Measurements from ENCODE around the gene PROX1. TPM values are rescaled to one million over a fixed set of nuclear protein-coding genes. Genes with fewer than 3 reads are reported as not detected.

Gene PROX1
- total and polyA plus RNA-seq, 9 of the 15 experiments (the other 6 are each of a cell fraction or from before 2014, with no cell fraction given): 0.14 to 0.22 TPM; not detected in 7

GRCh38 chr1:213940947-213941346 lies 46.8 kb upstream of the PROX1 start:
- Histone ChIP-seq H3K9me3 (replicated peaks; ENCODE audit: control insufficient read depth, insufficient read depth, low read depth, low read length) (no peaks in the 10 kb centered on the region), H3K4me3 (no peak overlapping the region), H3K4me2 (ENCODE audit: insufficient read depth, low read length) (no peak overlapping the region), H2AFZ (ENCODE audit: low read depth, low read length) (no peak overlapping the region), H3K36me3 (ENCODE audit: control insufficient read depth, insufficient read depth, low read length) (no peaks in the 10 kb centered on the region), H4K20me1 (replicated peaks; ENCODE audit: control insufficient read depth, insufficient read depth, low read length) (no peaks in the 10 kb centered on the region), H3K9me1 (ENCODE audit: control insufficient read depth, insufficient read depth, low read length) (no peaks in the 10 kb centered on the region), H3K27me3 (ENCODE audit: control insufficient read depth in 2 of 2, insufficient read depth in 2 of 2, low read length in 2 of 2) (no peaks in the 10 kb centered on the region; a peak in 1 of 5 replicates), H3K9ac (ENCODE audit: insufficient read depth in 1 of 2, low read depth in 2 of 2, low read length in 2 of 2) (no peak overlapping the region), H3K27ac (ENCODE audit: extremely low read depth, low read depth, low read length) (no peak overlapping the region), H3K79me2 (ENCODE audit: control insufficient read depth, insufficient read depth, low read length) (no peaks in the 10 kb centered on the region), H3K4me1 (replicated peaks in 1 of 2; ENCODE audit: control insufficient read depth in 2 of 2, insufficient read depth in 2 of 2, low read length in 2 of 2) (no peaks in the 10 kb centered on the region)
- ChIA-PET CTCF (ENCODE audit: low intra/inter-chr PET ratio) (no interaction called here), POLR2A (no interaction called here)
- TF ChIP-seq CEBPG (CRISPR knock-in tag; IDR thresholded peaks at IDR 0.05): no peak
- peak in 1 of 2 experiments; percentile 15; a peak in 1 of 4 replicates for TF ChIP-seq CEBPG (tag; conservative IDR thresholded peaks at IDR 0.05 in 1 of 2, IDR thresholded peaks at IDR 0.05 in 1 of 2)
- no peak for TF ChIP-seq ZNF318 (IDR thresholded peaks at IDR 0.05; ENCODE audit: borderline replicate concordance in 1 of 2, low read depth in 1 of 2)
- no peak for TF ChIP-seq MED1 (CRISPR knock-in tag; IDR thresholded peaks at IDR 0.05; ENCODE audit: borderline replicate concordance)
- TF ChIP-seq ZNF146 (CRISPR knock-in tag; IDR thresholded peaks at IDR 0.05; ENCODE audit: unreplicated experiment): no peak
- no peak for TF ChIP-seq IRF9 (tag; IDR thresholded peaks at IDR 0.05)
- no peak for FAIRE-seq
- no TSS peak for BruUV-seq (replicated peaks)
- intact Hi-C loops (cut with micrococcal nuclease) (no loop called here), in situ Hi-C loops (cut with MboI) (no loop called here)
- ATAC-seq: no peak
- DNase-seq (ENCODE audit: extremely low read depth in 1 of 4, low spot score in 3 of 4): no peak

Data from K562 (cell line).